HepG2 (cell line): ENCODE data around the gene TBC1D22A. TPM values are rescaled to one million over a fixed set of nuclear protein-coding genes. Genes with fewer than 3 reads are reported as not detected.

Experiments
- ATAC-seq: fragments of 200-7000 bp; cut with Tn5 transposase; 3 replicates; pipeline ENCODE4 v1.9.1; 2020; ENCODE audit warnings: mild to moderate bottlenecking, moderate library complexity
- BruUV-seq: library from RNA; stranded (reverse); fragments of 400-500 nt; replicated peaks from 2 replicates; lab custom pipeline; 2021; lab: Mats Ljungman, UMichigan
- CTCF ChIA-PET: fragments of 300-600 bp; formaldehyde crosslinking; extraction: SDS; loops from one replicate; lab custom pipeline; 2021; ENCODE audit warnings: low total read pairs, inconsistent platforms, low intra/inter-chr PET ratio; lab: Yijun Ruan, JAX
- POLR2A ChIA-PET: fragments of 350-600 bp; sonication (Branson Sonifier 250); formaldehyde crosslinking; loops from one replicate; lab custom pipeline; 2020; ENCODE audit warnings: antibody characterized with exemption, inconsistent platforms; lab: Yijun Ruan, JAX
- DNase-seq: peaks from one replicate; pipeline ENCODE4 v3.0.0-alpha.2; 2015; ENCODE audit warnings: low spot score
- FAIRE-seq: peaks from 3 replicates; lab custom pipeline; 2011; peaks lifted over from hg19 to GRCh38; lab: Jason Lieb, UNC
- H2AFZ ChIP-seq: one replicate; pipeline ENCODE4 v1.6.1; 2011; ENCODE audit warnings: low read length, inconsistent platforms
- H3K27ac ChIP-seq: fragments of 300-600 bp; 3 replicates; pipeline ENCODE4 v1.8.0; 2011; ENCODE audit warnings: mixed run types, mild to moderate bottlenecking, mixed read lengths, low read length, inconsistent platforms; ENCODE audit not compliant: insufficient read depth; ENCODE audit errors: extremely low read length
- H3K27me3 ChIP-seq, 2 experiments: fragments of 200-600 bp in 1 of 2; 2 replicates in 1 of 2; 3 replicates in 1 of 2; pipeline versions ENCODE4 v1.6.0 to v1.8.0; 2011; ENCODE audit warnings: low read length in 2 of 2, mild to moderate bottlenecking in 2 of 2, moderate library complexity in 2 of 2, inconsistent platforms in 1 of 2; ENCODE audit not compliant: insufficient read depth in 2 of 2, control insufficient read depth in 1 of 2
- H3K36me3 ChIP-seq, 2 experiments: fragments of 200-600 bp in 1 of 2; replicated peaks in 1 of 2; 2 replicates in 1 of 2; 3 replicates in 1 of 2; pipeline versions ENCODE4 v1.5.1 to v1.8.0; 2011; ENCODE audit warnings: low read length in 2 of 2, inconsistent platforms in 1 of 2; ENCODE audit not compliant: insufficient read depth in 2 of 2, control insufficient read depth in 1 of 2
- H3K4me1 ChIP-seq: 2 replicates; pipeline ENCODE4 v1.5.1; 2012; ENCODE audit warnings: low read length, inconsistent platforms; ENCODE audit not compliant: insufficient read depth
- H3K4me2 ChIP-seq: 2 replicates; pipeline ENCODE4 v1.6.0; 2011; ENCODE audit warnings: low read depth, low read length, inconsistent platforms
- H3K4me3 ChIP-seq, 3 experiments: fragments of 200-600 bp in 1 of 3; sonication (generic), shearing (Covaris generic) in 1 of 3; replicated peaks in 1 of 3; 2 replicates each; pipeline ENCODE4 v1.5.1; 2011 to 2016; ENCODE audit warnings: low read length in 3 of 3, inconsistent platforms in 2 of 3, low read depth in 2 of 3, mild to moderate bottlenecking in 2 of 3, control low read depth in 1 of 3, mixed read lengths in 1 of 3; ENCODE audit not compliant: insufficient read depth in 1 of 3
- H3K79me2 ChIP-seq: one replicate; pipeline ENCODE4 v1.6.1; 2011; ENCODE audit warnings: low read length, inconsistent platforms; ENCODE audit not compliant: insufficient read depth
- H3K9ac ChIP-seq: 2 replicates; pipeline ENCODE4 v1.6.0; 2011; ENCODE audit warnings: mild to moderate bottlenecking, low read depth, low read length, inconsistent platforms; ENCODE audit not compliant: insufficient read depth
- H3K9me3 ChIP-seq: 2 replicates; pipeline ENCODE4 v1.5.1; 2012; ENCODE audit warnings: mild to moderate bottlenecking, low read length
- H4K20me1 ChIP-seq: 2 replicates; pipeline ENCODE4 v1.6.0; 2011; ENCODE audit warnings: inconsistent platforms, mild to moderate bottlenecking, low read length, moderate library complexity; ENCODE audit not compliant: insufficient read depth
- AKAP8 ChIP-seq: sonication (generic); formaldehyde crosslinking; IDR thresholded peaks from 2 replicates; pipeline ENCODE4 v1.5.1; 2020; ENCODE audit warnings: mild to moderate bottlenecking, missing genetic modification reagents
- FOXA1 ChIP-seq, 2 experiments: fragments of 450-650 bp in 1 of 2; sonication (generic) in 1 of 2; formaldehyde crosslinking in 1 of 2; IDR thresholded peaks; 2 replicates each; pipeline versions ENCODE4 v1.4.0 to v1.6.1; 2016 to 2020; ENCODE audit warnings: missing genetic modification reagents in 1 of 2
- POLR2AphosphoS5 ChIP-seq: IDR thresholded peaks from 2 replicates; pipeline ENCODE4 v1.6.1; 2012; ENCODE audit warnings: low read depth, low read length
- SIX1 ChIP-seq: sonication (generic); formaldehyde crosslinking; IDR thresholded peaks from 2 replicates; pipeline ENCODE4 v1.4.0; 2020; ENCODE audit warnings: missing genetic modification reagents, borderline replicate concordance
- U2AF1 ChIP-seq: fragments of 200-400 bp; formaldehyde crosslinking; optimal IDR thresholded peaks from 2 replicates; pipeline ENCODE3; 2017; ENCODE audit warnings: mild to moderate bottlenecking, low read depth, low read length
- ZBTB3 ChIP-seq: sonication (generic); formaldehyde crosslinking; IDR thresholded peaks from 2 replicates; pipeline ENCODE4 v1.4.0; 2020; ENCODE audit warnings: low read depth, mild to moderate bottlenecking, moderate library complexity, missing genetic modification reagents, borderline replicate concordance
- ZNF138 ChIP-seq: sonication (generic); formaldehyde crosslinking; IDR thresholded peaks from 2 replicates; pipeline ENCODE4 v1.5.0; 2020; ENCODE audit warnings: mild to moderate bottlenecking, low read depth, missing genetic modification reagents
- ZNF251 ChIP-seq: sonication (generic); formaldehyde crosslinking; IDR thresholded peaks from 2 replicates; pipeline ENCODE4 v1.9.0; 2021; ENCODE audit warnings: mild to moderate bottlenecking, missing genetic modification reagents
- ZNF274 ChIP-seq: sonication (generic); formaldehyde crosslinking; IDR thresholded peaks from 2 replicates; pipeline ENCODE4 v1.5.1; 2020; ENCODE audit warnings: mild to moderate bottlenecking, missing genetic modification reagents
- ZNF333 ChIP-seq: sonication (generic); formaldehyde crosslinking; IDR thresholded peaks from 2 replicates; pipeline ENCODE4 v1.4.0; 2020; ENCODE audit warnings: mild to moderate bottlenecking, missing genetic modification reagents, borderline replicate concordance
- ZNF367 ChIP-seq: sonication (generic); formaldehyde crosslinking; IDR thresholded peaks from 2 replicates; pipeline ENCODE4 v1.4.0; 2020; ENCODE audit warnings: missing genetic modification reagents, borderline replicate concordance
- ZNF614 ChIP-seq: IDR thresholded peaks from 2 replicates; pipeline ENCODE4 v1.6.1; 2018; ENCODE audit warnings: missing biosample characterization, missing genetic modification reagents, inconsistent platforms, borderline replicate concordance
- ZSCAN22 ChIP-seq: sonication (generic); formaldehyde crosslinking; IDR thresholded peaks from 2 replicates; pipeline ENCODE4 v1.4.0; 2020; ENCODE audit warnings: mild to moderate bottlenecking, missing genetic modification reagents
- WGBS: methylation state at CpG from one replicate; pipeline ENCODE4 v1.1.6; 2017; ENCODE audit warnings: low lambda C conversion rate; 5-methylcytosine and 5-hydroxymethylcytosine counted together
- in situ Hi-C: cut with HindIII; loops from 2 replicates; pipeline ENCODE4 v1.10.0; 2017; ENCODE audit warnings: low pct_unique_long_range_greater_than_20kb; ENCODE audit not compliant: extremely low pct_ligation_motif_present
- intact Hi-C: fragments of 100-400 bp; cut with micrococcal nuclease; formaldehyde crosslinking; loops from one replicate; pipeline ENCODE4 v1.10.0; 2022; ENCODE audit not compliant: unreplicated experiment
- polyA plus RNA-seq, 8 experiments: library from polyadenylated mRNA; depleted of rRNA in 3 of 8; stranded (reverse) in 7 of 8; unstranded in 1 of 8; fragments of >200 nt; fragmentation: Illumina TruSeq in 4 of 8; extraction: Trizol in 4 of 8; gene quantifications; 2 replicates each; pipeline versions ENCODE4 v1.2.1 to v1.2.3, GENCODE V29; 2011 to 2016; ENCODE audit warnings: low read depth in 4 of 8, missing spikeins in 1 of 8, mixed read lengths in 1 of 8; ENCODE audit not compliant: insufficient read depth in 1 of 8
- total RNA-seq, 5 experiments: library from RNA; depleted of rRNA; stranded (reverse); fragments of >200 nt; fragmentation: Illumina TruSeq; extraction: Trizol; gene quantifications; 2 replicates each; pipeline ENCODE4 v1.2.3, GENCODE V29; 2016; ENCODE audit warnings: low read depth in 1 of 5
- TF ChIP-seq, protein P1 (sequence below): sonication (generic); formaldehyde crosslinking; IDR thresholded peaks from 2 replicates; pipeline ENCODE4 v1.4.0; 2020; ENCODE audit warnings: missing genetic modification reagents, borderline replicate concordance
- TF ChIP-seq, protein P2 (sequence below): sonication (generic); formaldehyde crosslinking; IDR thresholded peaks from 2 replicates; pipeline ENCODE4 v1.4.0; 2020; ENCODE audit warnings: missing genetic modification reagents, borderline replicate concordance

TBC1D22A gene
- total and polyA plus RNA-seq, 2 of the 13 experiments (the other 11 are each of a cell fraction or from before 2014, with no cell fraction given) = 17.3 to 18.0 TPM

DNA sequence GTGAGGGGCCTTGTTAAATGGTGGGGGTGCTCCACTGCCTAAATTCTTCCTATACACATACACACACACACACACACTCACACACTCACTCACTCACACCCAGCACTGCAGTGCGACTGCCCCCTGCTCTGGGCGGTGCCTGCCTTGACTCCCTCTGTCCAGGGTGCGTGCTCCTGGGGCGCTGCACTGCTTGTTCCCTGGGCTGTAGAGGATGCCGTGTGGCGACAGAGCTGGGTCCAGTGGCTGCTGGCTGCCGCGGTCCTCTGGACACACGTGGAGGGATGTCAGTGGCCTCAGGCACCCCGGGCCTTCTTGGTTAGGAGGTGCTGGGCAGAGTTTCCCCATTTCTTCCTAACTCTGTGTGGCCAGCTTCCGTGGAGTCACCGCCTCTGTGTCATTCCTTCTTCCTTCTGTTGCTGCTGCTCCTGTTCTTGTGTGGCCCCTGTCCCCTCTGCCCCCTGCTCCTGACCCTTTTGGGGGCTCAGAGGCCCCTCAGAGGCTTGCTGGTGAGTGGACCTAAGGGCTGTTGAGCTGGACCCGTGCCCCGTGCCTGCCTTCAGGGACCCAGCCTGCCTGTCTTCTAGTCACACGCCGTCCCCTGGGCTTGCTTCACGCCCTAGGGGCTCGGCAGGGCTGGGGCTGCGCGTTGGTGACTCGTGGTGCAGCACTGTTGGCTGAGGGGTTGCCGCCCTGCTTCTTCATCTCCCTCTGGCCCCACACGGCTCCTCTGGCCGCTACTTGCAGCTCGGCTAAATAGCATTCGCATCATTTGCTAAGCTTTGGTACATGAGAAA lies 147.0 kb downstream of the TBC1D22A start:
- Histone ChIP-seq H3K9ac (no peak overlapping the region), H3K79me2 (no peaks in the 10 kb centered on the region), H3K36me3 (peaks cover 5 to 20% of the 10 kb centered on the region in 2 experiments; a peak in 4 of 5 replicates), H3K4me1 (no peaks in the 10 kb centered on the region), H3K4me3 (no peak overlapping the region), H3K27ac (no peak overlapping the region), H2AFZ (no peak overlapping the region), H3K9me3 (no peaks in the 10 kb centered on the region), H3K27me3 (no peaks in the 10 kb centered on the region), H3K4me2 (no peak overlapping the region), H4K20me1 (no peaks in the 10 kb centered on the region)
- FAIRE-seq = no peak
- intact Hi-C loops = no loop called here
- BruUV-seq = no TSS peak
- ChIA-PET CTCF (no interaction called here), POLR2A (no interaction called here)
- no peak for ATAC-seq
- in situ Hi-C loops = no loop called here
- no peak for DNase-seq
- TF ChIP-seq AKAP8 (no peak), ZNF333 (CRISPR knock-in tag) (no peak), SIX1 (CRISPR knock-in tag) (no peak), ZNF614 (no peak), ZSCAN22 (CRISPR knock-in tag) (no peak), ZNF367 (CRISPR knock-in tag) (no peak), ZBTB3 (no peak)
- WGBS = 98% methylated on average over 22 of the region's 26 CpGs

DNA sequence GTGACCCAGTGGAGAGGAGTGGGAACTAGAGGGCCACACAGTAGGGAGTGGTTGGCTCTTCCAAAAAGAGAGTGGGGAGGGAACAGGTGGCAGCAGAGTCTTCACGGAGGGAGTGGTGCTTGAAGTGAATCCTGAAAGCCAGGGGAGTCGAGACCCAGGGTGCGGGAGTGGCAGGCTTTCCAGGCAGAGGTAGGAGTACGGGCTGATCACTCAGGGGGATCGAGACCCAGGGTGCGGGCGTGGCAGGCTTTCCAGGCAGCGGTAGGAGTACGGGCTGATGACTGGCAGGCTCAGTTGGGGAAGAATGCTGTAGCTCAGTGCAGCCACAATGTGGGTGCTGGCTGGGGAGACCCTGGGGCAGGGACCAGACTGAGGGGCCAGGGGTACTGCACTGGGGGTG lies 148.2 kb downstream of the TBC1D22A start:
- ChIA-PET POLR2A (no interaction called here), CTCF (no interaction called here)
- intact Hi-C loops (no loop called here), in situ Hi-C loops (no loop called here)
- Histone ChIP-seq H3K36me3 (peaks cover 7 to 23% of the 10 kb centered on the region in 2 experiments; a peak in 4 of 5 replicates), H2AFZ (no peak overlapping the region), H3K4me3 (no peak overlapping the region), H3K4me2 (no peak overlapping the region), H3K4me1 (no peaks in the 10 kb centered on the region), H4K20me1 (no peaks in the 10 kb centered on the region), H3K27ac (no peak overlapping the region), H3K9me3 (no peaks in the 10 kb centered on the region), H3K27me3 (no peaks in the 10 kb centered on the region), H3K9ac (no peak overlapping the region), H3K79me2 (no peaks in the 10 kb centered on the region)
- no peak for DNase-seq
- ATAC-seq = no peak
- BruUV-seq = no TSS peak
- WGBS = 98% methylated on average over 9 of the region's 9 CpGs
- no peak for FAIRE-seq
- no peak for TF ChIP-seq ZNF274 (CRISPR knock-in tag)
- no peak for TF ChIP-seq U2AF1
- TF ChIP-seq POLR2AphosphoS5 = no peak
- no peak for TF ChIP-seq ZNF251
- no peak for TF ChIP-seq FOXA1 (IDR thresholded peaks at IDR 0.05)
- TF ChIP-seq FOXA1 (CRISPR knock-in tag; IDR thresholded peaks at IDR 0.05) = no peak
- TF ChIP-seq ZNF138 (CRISPR knock-in tag) = no peak
- TF ChIP-seq, protein P1, sequence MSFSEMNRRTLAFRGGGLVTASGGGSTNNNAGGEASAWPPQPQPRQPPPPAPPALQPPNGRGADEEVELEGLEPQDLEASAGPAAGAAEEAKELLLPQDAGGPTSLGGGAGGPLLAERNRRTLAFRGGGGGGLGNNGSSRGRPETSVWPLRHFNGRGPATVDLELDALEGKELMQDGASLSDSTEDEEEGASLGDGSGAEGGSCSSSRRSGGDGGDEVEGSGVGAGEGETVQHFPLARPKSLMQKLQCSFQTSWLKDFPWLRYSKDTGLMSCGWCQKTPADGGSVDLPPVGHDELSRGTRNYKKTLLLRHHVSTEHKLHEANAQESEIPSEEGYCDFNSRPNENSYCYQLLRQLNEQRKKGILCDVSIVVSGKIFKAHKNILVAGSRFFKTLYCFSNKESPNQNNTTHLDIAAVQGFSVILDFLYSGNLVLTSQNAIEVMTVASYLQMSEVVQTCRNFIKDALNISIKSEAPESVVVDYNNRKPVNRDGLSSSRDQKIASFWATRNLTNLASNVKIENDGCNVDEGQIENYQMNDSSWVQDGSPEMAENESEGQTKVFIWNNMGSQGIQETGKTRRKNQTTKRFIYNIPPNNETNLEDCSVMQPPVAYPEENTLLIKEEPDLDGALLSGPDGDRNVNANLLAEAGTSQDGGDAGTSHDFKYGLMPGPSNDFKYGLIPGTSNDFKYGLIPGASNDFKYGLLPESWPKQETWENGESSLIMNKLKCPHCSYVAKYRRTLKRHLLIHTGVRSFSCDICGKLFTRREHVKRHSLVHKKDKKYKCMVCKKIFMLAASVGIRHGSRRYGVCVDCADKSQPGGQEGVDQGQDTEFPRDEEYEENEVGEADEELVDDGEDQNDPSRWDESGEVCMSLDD (CRISPR knock-in tag) = no peak
- TF ChIP-seq, protein P2, sequence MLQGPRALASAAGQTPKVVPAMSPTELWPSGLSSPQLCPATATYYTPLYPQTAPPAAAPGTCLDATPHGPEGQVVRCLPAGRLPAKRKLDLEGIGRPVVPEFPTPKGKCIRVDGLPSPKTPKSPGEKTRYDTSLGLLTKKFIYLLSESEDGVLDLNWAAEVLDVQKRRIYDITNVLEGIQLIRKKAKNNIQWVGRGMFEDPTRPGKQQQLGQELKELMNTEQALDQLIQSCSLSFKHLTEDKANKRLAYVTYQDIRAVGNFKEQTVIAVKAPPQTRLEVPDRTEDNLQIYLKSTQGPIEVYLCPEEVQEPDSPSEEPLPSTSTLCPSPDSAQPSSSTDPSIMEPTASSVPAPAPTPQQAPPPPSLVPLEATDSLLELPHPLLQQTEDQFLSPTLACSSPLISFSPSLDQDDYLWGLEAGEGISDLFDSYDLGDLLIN = no peak
